Activated CD4-positive, alpha-beta memory T cell treated with anti-CD3 and anti-CD28 coated beads for 36 hours (primary cell): ENCODE measurements around the gene PNCK. TPM values are rescaled to one million over a fixed set of nuclear protein-coding genes. Genes with fewer than 3 reads are reported as not detected.
"Not testable (repeated sequence)": the region's sequence is repeated elsewhere in the genome, so short reads cannot be mapped to it uniquely, and the experiment has no call there.

ENCODE experiments used
- CTCF ChIA-PET: fragments of 350-600 bp; sonication (Branson Sonifier 250); formaldehyde crosslinking; loops from one replicate; lab custom pipeline; 2021; ENCODE audit warnings: antibody characterized with exemption, inconsistent platforms; lab: Charles Lee
- POLR2A ChIA-PET: fragments of 350-600 bp; sonication (Branson Sonifier 250); formaldehyde crosslinking; loops from one replicate; lab custom pipeline; 2021; ENCODE audit warnings: antibody characterized with exemption; lab: Charles Lee
- DNase-seq: peaks from one replicate; pipeline ENCODE4 v3.0.0-alpha.2; 2020
- H3K27ac Mint-ChIP-seq: one replicate; pipeline ENCODE4 v1.8.0; 2021; ENCODE audit warnings: mixed read lengths
- H3K27me3 Mint-ChIP-seq: one replicate; pipeline ENCODE4 v1.8.0; 2021; ENCODE audit warnings: mixed read lengths
- H3K36me3 Mint-ChIP-seq: one replicate; pipeline ENCODE4 v1.8.0; 2021; ENCODE audit warnings: mixed read lengths
- H3K4me1 Mint-ChIP-seq: one replicate; pipeline ENCODE4 v1.8.0; 2021; ENCODE audit warnings: low read depth, mixed read lengths
- H3K4me3 Mint-ChIP-seq: one replicate; pipeline ENCODE4 v1.8.0; 2021; ENCODE audit warnings: mild to moderate bottlenecking, mixed read lengths
- H3K9me3 Mint-ChIP-seq: one replicate; pipeline ENCODE4 v1.8.0; 2021; ENCODE audit warnings: mixed read lengths
- intact Hi-C: fragments of 100-400 bp; cut with micrococcal nuclease; formaldehyde crosslinking; loops from one replicate; pipeline ENCODE4 v1.15.1; 2023
- total RNA-seq, 2 experiments: library from RNA; stranded (reverse); gene quantifications; one replicate each; pipeline ENCODE4 v1.2.3, GENCODE V29; 2021

PNCK gene
- total RNA-seq = under 1 TPM in 1 of 2 experiments, not detected in 1; 0.36 TPM

DNA sequence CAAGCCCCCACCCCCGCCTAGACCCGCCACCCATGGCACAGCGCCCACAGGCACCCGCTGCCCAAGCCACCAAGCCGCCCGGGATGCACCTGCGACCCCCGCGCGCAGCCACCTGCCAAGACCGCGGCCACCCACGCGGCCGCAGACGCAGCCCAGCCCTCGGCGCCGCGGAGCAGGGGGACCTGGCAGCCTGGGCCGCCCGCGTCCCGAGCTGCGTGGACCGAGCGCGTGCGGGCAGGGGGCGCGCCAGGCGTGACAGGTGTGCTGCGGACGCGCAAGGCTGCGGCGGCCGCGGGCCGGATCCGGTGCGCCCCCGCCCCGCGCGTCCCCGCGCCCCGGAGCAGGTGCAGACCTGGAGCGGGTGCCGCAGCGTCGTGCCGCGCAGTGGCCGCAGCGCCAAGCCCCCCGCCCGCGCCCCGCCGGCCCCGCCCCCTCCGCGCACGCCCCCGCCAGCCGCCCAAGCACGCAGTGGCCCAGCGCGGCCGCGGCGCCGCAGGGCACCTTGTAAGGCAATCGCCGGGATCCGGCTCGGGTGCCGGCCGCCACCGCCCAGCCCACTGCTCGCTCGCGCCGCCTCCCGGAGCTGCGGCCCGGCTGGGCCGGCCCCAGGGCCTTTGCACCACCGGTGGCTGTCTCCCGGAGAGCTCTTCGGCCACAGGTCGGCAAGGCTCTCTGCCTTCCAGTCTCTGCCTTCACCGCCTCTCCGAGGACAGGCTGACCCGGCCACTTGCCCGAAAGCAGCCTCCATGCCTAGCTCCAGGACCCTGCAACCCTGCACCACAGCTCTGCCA, at the start of gene PNCK:
PNCK (minus strand) TSS at position 386 of the 791 bp plus-strand sequence. CDS start 737 bp downstream, outside the sequence.
- H3K36me3 Mint-ChIP-seq = no peaks in the 10 kb centered on the region
- peaks cover 4% of the 10 kb centered on the region for H3K4me1 Mint-ChIP-seq
- intact Hi-C loops = no loop called here
- ChIA-PET POLR2A (no interaction called here), CTCF (no interaction called here)
- DNase-seq = no peak
- H3K27ac Mint-ChIP-seq = no peak within 1 kb of the TSS
- peaks cover 20% of the 10 kb centered on the region for H3K27me3 Mint-ChIP-seq
- no peaks in the 10 kb centered on the region for H3K9me3 Mint-ChIP-seq
- H3K4me3 Mint-ChIP-seq = no peak within 1 kb of the TSS

DNA sequence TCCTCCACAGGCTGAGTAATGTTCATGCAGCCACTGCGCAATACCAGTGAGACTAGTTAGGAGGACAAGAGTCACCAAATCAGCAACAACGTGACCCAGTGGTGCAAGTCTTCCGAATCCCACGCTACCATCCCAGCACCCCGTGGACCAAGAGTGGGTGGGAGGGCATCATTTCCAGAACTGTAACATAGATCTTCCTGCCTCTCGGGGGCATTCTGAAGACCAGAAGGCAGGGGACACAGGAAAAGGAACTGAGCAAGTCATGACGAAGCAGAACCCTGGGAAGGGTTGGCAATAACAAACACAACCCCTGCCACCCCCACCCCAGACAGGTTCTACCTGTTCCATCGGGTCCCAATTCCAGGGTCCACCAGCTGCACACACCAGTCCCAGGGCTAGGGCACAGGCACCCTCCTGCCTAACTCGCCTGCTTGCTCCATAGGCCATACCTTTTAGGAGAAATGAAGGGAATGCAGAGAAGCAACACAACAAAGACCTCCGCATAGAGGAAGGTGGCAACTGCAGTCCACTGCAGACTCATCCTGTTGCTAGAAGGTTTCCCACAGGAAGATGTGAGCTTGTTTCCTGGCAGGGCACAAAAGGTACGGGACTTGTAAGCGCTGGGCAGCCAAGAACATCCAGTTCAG, 49.2 kb upstream of the PNCK start:
- ChIA-PET CTCF (no interaction called here), POLR2A (no interaction called here)
- Mint-ChIP-seq H3K9me3 (no peaks in the 10 kb centered on the region), H3K4me3 (peak overlapping the region; percentile 86), H3K4me1 (peaks cover 27% of the 10 kb centered on the region), H3K36me3 (peaks cover 21% of the 10 kb centered on the region), H3K27me3 (no peaks in the 10 kb centered on the region), H3K27ac (peak overlapping the region; percentile 88)
- peak; percentile 26 for DNase-seq
- intact Hi-C loops = loop anchor here (5.0 to 10.0 kb wide), 2 partner anchors 72 to 204 kb away; partner anchors contain the start of genes ARHGAP4, IDH3G and SSR4

- CTCF ChIA-PET = no interaction called here
Measured at GRCh38 chrX:153719701-153720100, 46.1 kb upstream of the PNCK start.

GRCh38 chrX:153719238-153719637, 45.6 kb upstream of the PNCK start:
- H3K4me3 Mint-ChIP-seq = no peak overlapping the region
- H3K4me1 Mint-ChIP-seq = peaks cover 16% of the 10 kb centered on the region
- peaks cover 33% of the 10 kb centered on the region for H3K36me3 Mint-ChIP-seq
- ChIA-PET CTCF (no interaction called here), POLR2A (no interaction called here)
- intact Hi-C loops = no loop called here
- H3K9me3 Mint-ChIP-seq = no peaks in the 10 kb centered on the region
- H3K27me3 Mint-ChIP-seq = no peaks in the 10 kb centered on the region
- H3K27ac Mint-ChIP-seq = no peak overlapping the region
- no peak for DNase-seq

More at GRCh38 chrX:153719701-153720100, 46.1 kb upstream of the PNCK start:
- H3K4me3 Mint-ChIP-seq = no peak overlapping the region
- no peaks in the 10 kb centered on the region for H3K27me3 Mint-ChIP-seq
- no peaks in the 10 kb centered on the region for H3K9me3 Mint-ChIP-seq
- peaks cover 31% of the 10 kb centered on the region for H3K36me3 Mint-ChIP-seq
- no peak for DNase-seq
- H3K27ac Mint-ChIP-seq = no peak overlapping the region
- POLR2A ChIA-PET = no interaction called here
- H3K4me1 Mint-ChIP-seq = peaks cover 16% of the 10 kb centered on the region
- intact Hi-C loops = loop anchor here (5.0 to 10.0 kb wide), 2 partner anchors 75 to 208 kb away; partner anchors contain the start of genes ARHGAP4, IDH3G and SSR4

DNA sequence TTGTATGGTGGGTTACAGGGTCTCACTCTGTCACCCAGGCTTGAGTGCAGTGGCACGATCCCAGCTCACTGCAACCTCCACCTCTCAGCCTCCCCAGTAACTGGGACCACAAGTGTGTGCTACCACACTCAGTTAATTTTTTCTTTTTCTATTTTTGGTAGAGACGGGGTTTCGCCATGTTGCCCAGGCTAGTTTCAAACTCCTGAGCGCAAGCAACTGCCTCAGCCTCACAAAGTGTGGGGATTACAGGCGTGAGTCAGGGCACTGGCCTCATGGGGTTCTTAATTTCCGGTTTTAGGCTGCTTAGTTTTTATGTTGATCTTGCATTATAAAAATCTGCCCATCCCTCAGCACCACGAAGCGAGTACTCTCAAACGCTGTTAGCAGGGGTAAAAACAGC, 43.8 kb upstream of the PNCK start:
- DNase-seq = no peak
- no peaks in the 10 kb centered on the region for H3K27me3 Mint-ChIP-seq
- no peak overlapping the region for H3K4me3 Mint-ChIP-seq
- ChIA-PET POLR2A (no interaction called here), CTCF (no interaction called here)
- peaks cover 34% of the 10 kb centered on the region for H3K36me3 Mint-ChIP-seq
- H3K27ac Mint-ChIP-seq = no peak overlapping the region
- intact Hi-C loops = no loop called here
- no peaks in the 10 kb centered on the region for H3K9me3 Mint-ChIP-seq
- H3K4me1 Mint-ChIP-seq = peaks cover 14% of the 10 kb centered on the region

DNA sequence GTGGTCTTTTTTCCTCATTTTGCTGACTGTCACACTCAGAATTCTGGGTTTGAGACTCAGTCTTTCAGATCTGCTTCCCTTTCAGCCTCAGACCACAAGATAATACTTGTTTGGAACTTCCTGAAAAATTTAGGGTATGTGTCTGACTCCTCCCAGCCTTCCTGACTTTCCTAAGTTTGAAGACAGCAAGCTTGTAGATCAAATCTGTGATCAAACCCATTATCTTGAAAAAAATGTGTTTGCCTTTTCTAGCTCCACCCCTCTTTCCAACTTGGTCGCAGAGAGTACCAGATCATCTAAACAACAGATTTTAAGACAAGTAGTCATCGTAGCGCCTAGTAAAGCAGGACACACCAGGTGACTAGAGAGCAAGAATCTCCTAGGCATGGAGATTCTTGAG, 40.6 kb upstream of the PNCK start:
- peaks cover 24% of the 10 kb centered on the region for H3K36me3 Mint-ChIP-seq
- POLR2A ChIA-PET = no interaction called here
- intact Hi-C loops = no loop called here
- H3K27ac Mint-ChIP-seq = no peak overlapping the region
- CTCF ChIA-PET = no interaction called here
- no peak overlapping the region for H3K4me3 Mint-ChIP-seq
- peaks cover 2% of the 10 kb centered on the region for H3K4me1 Mint-ChIP-seq
- no peak for DNase-seq
- no peaks in the 10 kb centered on the region for H3K27me3 Mint-ChIP-seq
- H3K9me3 Mint-ChIP-seq = no peaks in the 10 kb centered on the region

DNA sequence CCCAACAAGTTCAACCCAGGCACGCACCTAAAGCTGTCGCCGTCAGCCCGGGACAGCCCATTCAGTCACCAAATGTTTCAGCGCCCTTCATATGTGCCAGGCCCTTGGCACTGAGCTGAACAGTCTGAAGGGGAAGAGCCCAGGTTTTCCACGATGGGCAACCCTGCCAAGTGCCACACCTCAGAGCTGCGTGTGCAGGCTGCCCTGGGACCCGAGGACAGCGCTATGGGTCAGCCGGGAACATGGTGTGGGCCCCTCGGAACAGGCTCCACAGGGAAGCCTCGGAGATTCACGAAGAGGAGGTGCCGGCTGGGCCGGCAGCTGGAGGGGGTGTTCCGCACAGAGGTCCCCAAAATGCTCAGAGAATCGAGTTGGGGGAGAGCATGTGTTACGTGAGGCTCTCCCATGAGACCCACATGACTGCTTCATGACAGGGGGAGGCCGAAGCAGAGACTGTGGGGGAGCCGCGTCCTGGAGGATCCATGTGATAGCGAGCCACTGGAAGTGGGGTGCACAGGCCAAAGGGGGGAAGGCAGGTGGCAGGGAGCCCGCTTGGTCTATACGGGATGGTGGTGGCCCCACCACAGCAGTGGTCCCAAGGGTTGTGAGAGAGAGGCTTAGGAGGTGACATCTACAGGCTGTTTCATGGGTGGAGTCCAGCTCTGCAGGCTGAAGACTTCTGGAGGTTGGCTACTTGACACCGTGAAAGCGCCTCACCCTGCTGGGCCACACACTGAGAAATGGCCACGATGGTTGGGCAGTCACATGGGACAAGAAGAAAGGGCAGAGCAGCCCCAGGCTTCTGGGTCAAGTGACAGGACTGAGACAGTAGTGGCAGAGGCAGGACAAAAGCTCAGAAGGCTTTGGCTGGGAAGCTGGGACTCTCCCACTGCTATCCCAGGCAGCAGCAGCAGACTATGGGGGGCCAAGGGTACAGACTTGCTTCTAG, 36.4 kb upstream of the PNCK start:
- peaks cover 7% of the 10 kb centered on the region for H3K4me1 Mint-ChIP-seq

DNA sequence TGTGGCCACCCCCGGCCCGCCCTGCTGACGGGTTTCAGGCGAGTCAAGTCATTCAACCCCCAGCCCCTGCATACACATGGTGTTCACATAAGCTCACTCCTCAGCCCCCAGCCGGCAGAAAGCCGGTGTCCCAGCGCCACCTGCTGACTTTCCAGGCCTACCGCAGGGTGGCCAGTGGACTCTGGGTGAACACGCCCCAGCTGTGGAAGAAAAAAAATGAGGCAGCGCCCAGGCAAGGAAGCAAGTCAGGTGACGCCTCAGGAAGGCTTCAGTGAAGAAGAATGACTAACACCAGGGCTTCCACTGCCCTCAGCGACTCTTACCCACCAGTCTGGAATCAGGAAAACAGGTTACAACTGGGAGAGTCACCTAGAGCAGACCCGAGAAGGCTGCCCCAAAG, 34.8 kb upstream of the PNCK start:
- no peak overlapping the region for H3K4me3 Mint-ChIP-seq
- CTCF ChIA-PET = interaction anchor here (0.6 to 2.4 kb wide), 5 partner anchors 16 to 154 kb away, joined by 3 to 10 read pairs (median 3); partner anchors contain the start of genes BCAP31, IDH3G, SLC6A8 and SSR4
- intact Hi-C loops = no loop called here
- H3K9me3 Mint-ChIP-seq = no peaks in the 10 kb centered on the region
- peak overlapping the region; percentile 23 for H3K27ac Mint-ChIP-seq
- H3K27me3 Mint-ChIP-seq = no peaks in the 10 kb centered on the region
- POLR2A ChIA-PET = no interaction called here
- peaks cover 3% of the 10 kb centered on the region for H3K36me3 Mint-ChIP-seq
- DNase-seq = peak; percentile 65
- peaks cover 7% of the 10 kb centered on the region for H3K4me1 Mint-ChIP-seq

More for the DNA sequence above, 36.4 kb upstream of the PNCK start:
- ChIA-PET POLR2A (no interaction called here), CTCF (interaction anchor here (2.4 kb wide), 1 partner anchor 42 kb away, joined by 10 read pairs; no protein-coding TSS in a partner anchor)
- intact Hi-C loops = no loop called here
- no peak for DNase-seq
- H3K4me3 Mint-ChIP-seq = no peak overlapping the region
- peaks cover 12% of the 10 kb centered on the region for H3K36me3 Mint-ChIP-seq
- H3K27ac Mint-ChIP-seq = no peak overlapping the region
- no peaks in the 10 kb centered on the region for H3K9me3 Mint-ChIP-seq
- no peaks in the 10 kb centered on the region for H3K27me3 Mint-ChIP-seq

DNA sequence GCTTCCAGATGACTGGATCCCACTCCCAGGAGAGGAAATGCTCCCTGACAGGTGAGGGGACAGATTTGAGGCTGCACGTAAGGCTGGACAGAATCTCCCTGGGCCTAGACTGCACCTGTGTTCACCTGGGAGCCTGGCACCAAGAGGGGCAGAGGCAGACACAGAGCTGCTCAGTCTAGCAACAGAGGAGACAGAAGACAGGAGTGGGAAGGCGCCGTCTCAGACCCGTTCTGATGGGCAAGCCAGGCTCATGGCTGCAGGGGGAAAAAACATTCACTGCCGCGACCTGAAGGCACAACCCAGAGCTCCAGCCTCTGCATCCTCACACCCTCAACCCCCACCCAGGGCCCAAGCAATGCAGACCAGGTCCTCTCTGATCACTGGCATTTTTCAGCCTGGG, 33.8 kb upstream of the PNCK start:
- H3K27ac Mint-ChIP-seq = no peak overlapping the region
- peaks cover 7% of the 10 kb centered on the region for H3K4me1 Mint-ChIP-seq
- H3K9me3 Mint-ChIP-seq = no peaks in the 10 kb centered on the region
- no peak overlapping the region for H3K4me3 Mint-ChIP-seq
- intact Hi-C loops = no loop called here
- no peaks in the 10 kb centered on the region for H3K36me3 Mint-ChIP-seq
- CTCF ChIA-PET = interaction anchor here (2.4 kb wide), 1 partner anchor 39 kb away, joined by 10 read pairs; no protein-coding TSS in a partner anchor
- no peaks in the 10 kb centered on the region for H3K27me3 Mint-ChIP-seq
- DNase-seq = no peak
- POLR2A ChIA-PET = no interaction called here

GRCh38 chrX:153706799-153707198, 33.2 kb upstream of the PNCK start:
- ChIA-PET POLR2A (no interaction called here), CTCF (no interaction called here)
- Mint-ChIP-seq H3K4me3 (no peak overlapping the region), H3K36me3 (no peaks in the 10 kb centered on the region), H3K27ac (no peak overlapping the region), H3K9me3 (no peaks in the 10 kb centered on the region), H3K4me1 (peaks cover 7% of the 10 kb centered on the region), H3K27me3 (no peaks in the 10 kb centered on the region)
- no peak for DNase-seq
- intact Hi-C loops = no loop called here

GRCh38 chrX:153705403-153706060, 31.9 kb upstream of the PNCK start:
- H3K27me3 Mint-ChIP-seq, POLR2A ChIA-PET, H3K27ac Mint-ChIP-seq, H3K36me3 Mint-ChIP-seq, H3K4me3 Mint-ChIP-seq, H3K4me1 Mint-ChIP-seq, DNase-seq, intact Hi-C loops, H3K9me3 Mint-ChIP-seq: not testable (repeated sequence)
- CTCF ChIA-PET = interaction anchor here (1.3 kb wide), 1 partner anchor 20 kb away, joined by 4 read pairs; no protein-coding TSS in a partner anchor
